COLO829 (cell line): ENCODE measurements around the gene GPC6.

Experiments
- DNase-seq: peaks from one replicate; pipeline ENCODE4 v3.0.0; 2012; ENCODE audit warnings: low spot score

GPC6 gene

DNA sequence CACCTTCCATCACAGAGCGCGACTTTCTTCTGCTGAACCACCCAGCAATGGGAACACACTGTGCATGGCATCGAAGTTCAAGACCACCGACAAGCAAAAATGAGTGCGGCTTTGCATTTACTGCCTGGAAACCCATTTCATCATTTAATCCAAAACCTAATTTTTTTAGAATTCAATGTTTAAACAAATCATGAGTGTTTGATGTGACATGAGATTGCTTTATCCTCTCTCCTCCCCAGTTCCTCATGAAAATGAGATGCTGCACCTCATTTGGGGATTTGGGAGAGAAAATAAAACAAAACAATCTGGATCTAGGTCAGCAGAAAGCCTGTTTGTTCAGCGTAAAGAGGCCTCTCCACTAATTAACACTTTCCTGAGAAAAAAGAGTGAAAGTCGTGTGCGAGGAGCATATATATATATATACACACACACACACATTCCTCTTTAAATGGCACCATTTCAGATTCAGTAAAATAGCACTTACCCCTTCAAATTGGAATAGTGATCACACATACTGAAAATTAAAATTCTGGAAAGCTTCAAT is 1126.6 kb downstream of the GPC6 start:
- DNase-seq = no peak

- no peak for DNase-seq
These were observed 1133.3 kb downstream of the GPC6 start for GRCh38 chr13:94359875-94360274.

DNA sequence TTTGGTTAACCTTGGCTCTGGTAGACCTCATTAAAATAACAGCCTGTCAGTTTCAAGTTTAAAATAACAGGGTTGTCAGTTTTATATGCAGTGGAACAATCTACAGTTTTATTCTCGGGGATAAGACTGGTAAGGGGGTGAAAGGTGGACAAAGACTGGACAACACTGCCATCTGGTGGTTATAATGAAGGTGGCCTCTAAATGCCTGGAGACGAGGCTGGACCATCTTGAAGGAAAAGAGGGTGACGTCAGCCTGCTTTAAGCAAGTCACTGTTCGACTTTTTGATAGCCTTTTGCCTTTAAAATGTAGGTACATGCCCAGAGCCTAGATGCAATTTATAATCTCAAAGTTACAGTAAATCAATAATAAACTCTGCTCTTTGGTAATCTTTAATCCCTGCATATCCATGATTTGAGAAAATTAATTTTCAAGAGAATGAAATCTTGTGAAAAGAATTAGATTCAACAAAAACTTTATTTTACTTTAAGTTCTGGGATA is 1135.9 kb downstream of the GPC6 start:
- peak; percentile 75 for DNase-seq

DNA sequence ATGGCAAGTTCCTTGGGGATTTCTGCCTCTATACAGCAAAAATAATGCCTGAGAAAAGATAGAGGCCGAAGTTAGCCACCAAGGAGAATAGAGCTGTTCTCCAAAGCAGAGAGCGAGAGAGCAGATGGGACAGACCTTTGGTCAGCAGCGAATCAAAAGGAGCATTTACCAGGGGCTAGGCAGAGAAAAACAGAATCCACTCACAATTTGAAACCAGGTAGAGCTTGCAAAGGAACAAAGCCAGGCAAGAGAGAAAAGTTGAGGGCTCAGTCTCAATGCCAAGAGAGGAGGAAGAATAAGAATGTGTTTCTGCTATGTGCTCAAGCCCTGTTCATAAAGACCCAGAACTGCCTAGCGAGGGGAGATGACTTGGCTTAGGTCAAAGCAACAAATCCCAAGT is 1140.1 kb downstream of the GPC6 start:
- DNase-seq = no peak

DNA sequence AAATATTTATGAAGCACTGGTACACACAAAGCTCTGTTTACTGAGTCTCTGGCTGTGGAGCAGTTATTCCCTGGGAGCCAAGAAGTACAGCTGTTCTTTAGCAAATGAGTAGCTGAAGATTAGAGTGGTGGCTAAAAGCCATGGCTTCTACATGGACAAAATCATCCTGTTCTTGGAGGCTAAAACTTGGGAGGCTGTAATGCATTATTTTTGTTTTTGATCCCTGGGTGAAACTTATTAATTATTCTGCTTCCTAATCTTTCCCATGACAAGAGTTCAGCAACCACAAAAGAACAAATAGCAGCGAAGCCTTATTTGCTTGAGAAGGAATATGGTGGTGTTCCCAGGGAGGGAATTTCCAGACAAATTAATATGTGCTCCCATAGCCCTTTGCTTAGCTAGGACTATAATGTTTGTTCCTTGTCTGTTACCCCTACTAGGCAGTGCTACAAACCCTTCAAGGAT is 1143.4 kb downstream of the GPC6 start:
- DNase-seq = no peak

DNA sequence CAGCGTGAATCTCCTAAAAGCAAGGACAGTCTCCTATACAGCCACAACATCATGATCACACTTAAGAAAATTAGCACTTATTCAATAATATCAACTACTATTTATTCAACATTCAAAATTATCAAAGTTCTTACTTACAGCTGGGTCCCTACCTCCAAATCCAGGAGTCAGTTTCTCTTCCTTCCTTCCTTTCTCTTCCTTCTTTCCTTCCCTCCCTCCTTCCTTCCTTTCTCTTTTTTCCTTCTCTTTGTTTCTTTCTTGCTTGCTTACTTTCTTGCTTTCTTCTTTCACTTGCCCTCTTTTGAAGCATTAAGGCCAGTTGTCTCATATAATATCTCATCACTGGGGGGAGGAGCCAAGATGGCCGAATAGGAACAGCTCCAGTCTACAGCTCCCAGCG is 1145.2 kb downstream of the GPC6 start:
- no peak for DNase-seq

- DNase-seq = peak; percentile 33
These were observed 1155.9 kb downstream of the GPC6 start for GRCh38 chr13:94382517-94382916.

GRCh38 chr13:94382960-94383359 is 1156.4 kb downstream of the GPC6 start:
- no peak for DNase-seq

GRCh38 chr13:94384231-94384905 is 1157.8 kb downstream of the GPC6 start:
- DNase-seq = peak; percentile 71

DNA sequence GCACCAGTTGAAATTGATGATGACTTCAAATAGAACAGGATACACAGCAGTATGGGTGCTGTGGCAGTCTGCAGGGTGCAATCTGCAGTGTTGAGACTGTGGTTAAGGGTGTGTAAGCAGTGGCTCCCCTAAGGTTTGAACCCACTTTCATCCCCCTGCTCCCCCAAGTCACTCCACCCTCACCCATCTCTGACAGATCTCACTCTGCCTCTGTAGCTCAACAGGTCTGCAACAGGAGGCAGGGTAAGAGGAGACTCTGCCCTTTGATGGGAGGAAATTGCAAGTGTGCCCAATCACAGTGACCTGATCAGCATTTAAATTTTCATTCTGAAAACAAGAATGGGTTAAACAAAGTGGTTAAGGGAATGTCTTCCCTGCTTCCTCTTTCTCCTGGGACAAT is 1160.4 kb downstream of the GPC6 start:
- no peak for DNase-seq

GRCh38 chr13:94389604-94390351 is 1163.2 kb downstream of the GPC6 start:
- peak; percentile 51 for DNase-seq

DNA sequence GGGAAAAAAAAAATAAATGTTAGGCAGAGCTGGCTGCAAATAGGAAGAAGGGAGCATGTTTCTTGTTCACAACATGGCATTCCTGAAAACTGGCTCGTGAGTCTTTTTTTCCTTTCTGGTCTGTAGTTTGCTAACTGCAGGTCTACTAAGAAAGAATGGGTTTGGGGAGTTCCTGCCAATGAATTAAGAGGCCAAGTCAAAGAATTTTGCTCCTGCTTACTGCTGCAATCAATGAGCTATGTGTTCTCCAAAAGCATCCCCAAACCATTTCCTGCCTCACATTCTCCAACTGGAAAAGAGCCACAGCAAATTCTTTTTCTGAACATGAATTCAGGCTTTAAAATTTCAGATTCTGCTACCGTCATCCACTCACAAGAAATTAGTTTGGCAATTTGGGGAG is 1164.3 kb downstream of the GPC6 start:
- peak; percentile 65 for DNase-seq

GRCh38 chr13:94394723-94395122 is 1168.1 kb downstream of the GPC6 start:
- no peak for DNase-seq

DNA sequence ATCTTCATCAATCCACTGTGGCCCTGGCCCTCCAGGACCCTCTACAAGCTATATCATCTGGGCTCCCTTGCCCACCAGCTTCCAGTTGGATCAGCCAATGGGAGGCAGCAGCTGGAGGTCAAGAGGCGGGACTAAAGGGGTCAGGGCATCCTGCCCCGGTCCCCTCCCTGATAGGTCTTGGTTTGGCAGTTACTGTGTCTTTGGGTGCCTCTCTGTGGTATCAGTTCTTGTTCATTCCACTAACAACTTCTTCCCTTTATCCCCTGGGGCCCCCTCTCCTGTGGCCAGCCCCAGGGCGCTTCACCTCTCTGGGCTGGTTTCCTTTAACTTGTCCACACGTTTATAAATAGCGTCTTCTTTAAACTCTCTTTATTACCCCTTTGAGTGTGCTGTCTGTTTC is 1169.3 kb downstream of the GPC6 start:
- DNase-seq = no peak

DNA sequence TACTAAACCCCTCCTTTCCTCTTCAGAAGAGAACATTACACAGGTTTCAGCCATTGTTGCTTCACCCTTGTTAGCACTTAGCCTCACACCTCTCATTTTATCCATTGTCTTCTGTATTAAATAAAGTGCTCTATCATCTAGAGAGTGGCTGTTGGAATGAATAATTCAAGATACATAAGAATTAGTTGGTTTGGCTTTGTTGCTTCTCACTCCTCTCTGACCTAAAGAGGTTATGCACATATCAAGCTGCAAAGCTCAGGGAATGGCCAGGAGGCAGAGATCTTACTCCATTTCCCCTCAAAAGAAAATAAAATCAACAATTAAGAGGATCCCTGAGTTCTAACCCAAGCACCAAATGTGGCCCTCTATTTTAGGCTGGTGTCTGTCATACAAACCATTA is 1173.2 kb downstream of the GPC6 start:
- no peak for DNase-seq

DNA sequence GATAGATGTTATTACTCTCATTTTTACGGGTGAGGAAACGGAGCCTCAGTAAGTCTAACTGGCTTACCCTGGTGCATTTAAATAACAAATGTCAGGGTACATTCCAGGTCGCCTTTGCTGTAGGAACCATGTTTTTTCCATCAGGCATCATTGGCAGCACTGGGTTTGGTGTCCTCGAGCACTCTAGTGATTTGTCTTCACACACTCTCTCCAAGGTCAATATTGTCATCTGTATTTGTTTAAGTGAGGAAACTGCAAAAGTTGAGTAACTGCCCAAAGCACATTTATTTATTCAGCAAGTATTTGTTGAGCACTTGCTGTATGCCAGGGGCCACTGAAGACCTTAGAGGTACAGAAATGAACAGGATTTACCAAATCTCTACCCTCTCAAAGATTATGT is 1174.3 kb downstream of the GPC6 start:
- no peak for DNase-seq

GRCh38 chr13:94408314-94409036 is 1181.9 kb downstream of the GPC6 start:
- DNase-seq = no peak

- DNase-seq = no peak
These were observed 1185.1 kb downstream of the GPC6 start for GRCh38 chr13:94411747-94412146.

GRCh38 chr13:94412870-94413597 is 1186.4 kb downstream of the GPC6 start:
- no peak for DNase-seq

DNA sequence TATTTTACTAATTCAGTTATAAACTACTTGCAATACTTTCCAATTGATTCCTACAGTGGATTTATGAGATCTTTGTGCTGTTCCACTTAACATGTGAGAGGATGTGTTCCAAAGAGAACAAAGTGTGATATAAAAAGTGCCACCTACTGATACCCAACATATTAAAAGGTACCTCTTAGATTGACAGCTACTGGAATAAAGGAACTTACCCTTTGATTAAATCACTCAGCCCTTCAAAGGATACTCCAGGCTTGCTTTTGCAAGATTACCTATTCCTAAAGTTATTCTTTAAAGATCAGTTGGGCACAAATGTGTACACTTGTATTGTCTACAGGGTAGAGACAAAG is 1187.0 kb downstream of the GPC6 start:
- DNase-seq = no peak

DNA sequence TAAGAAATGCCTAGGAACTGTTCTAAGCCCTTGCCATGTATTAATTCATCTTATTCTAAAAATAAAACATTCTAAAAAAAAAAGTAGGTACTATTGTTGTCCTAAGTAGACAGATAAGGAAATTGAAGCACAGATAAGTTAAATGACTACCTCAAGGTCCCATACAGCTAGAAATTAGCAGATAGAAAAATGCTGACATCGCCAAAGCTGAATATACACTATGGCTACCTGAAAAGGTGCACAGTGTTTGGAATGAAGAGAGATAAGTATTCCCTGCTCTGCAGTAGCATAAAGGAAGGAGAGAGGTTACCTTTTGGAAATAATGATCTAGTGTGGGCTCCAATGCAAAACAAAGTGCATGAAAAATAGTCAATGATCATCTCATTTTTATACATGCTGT is 1187.5 kb downstream of the GPC6 start:
- DNase-seq = no peak

- DNase-seq = no peak
These were observed 1188.1 kb downstream of the GPC6 start for GRCh38 chr13:94414708-94415107.
